A549 (cell line): ENCODE data around the gene ARGLU1.

Experiments used
- JUN ChIP-seq, 2 experiments: fragments of >200 bp; sonication (Bioruptor Twin); formaldehyde crosslinking; IDR thresholded peaks; 2 replicates in 1 of 2; 3 replicates in 1 of 2; pipeline ENCODE4 v1.6.1; 2016 to 2017
- MAX ChIP-seq: IDR thresholded peaks from 2 replicates; pipeline ENCODE4 v1.6.1; 2012
- TF ChIP-seq, protein P1 (sequence below): fragments of >200 bp; sonication (Bioruptor Twin); formaldehyde crosslinking; IDR thresholded peaks from 3 replicates; pipeline ENCODE4 v1.5.1; 2016

DNA sequence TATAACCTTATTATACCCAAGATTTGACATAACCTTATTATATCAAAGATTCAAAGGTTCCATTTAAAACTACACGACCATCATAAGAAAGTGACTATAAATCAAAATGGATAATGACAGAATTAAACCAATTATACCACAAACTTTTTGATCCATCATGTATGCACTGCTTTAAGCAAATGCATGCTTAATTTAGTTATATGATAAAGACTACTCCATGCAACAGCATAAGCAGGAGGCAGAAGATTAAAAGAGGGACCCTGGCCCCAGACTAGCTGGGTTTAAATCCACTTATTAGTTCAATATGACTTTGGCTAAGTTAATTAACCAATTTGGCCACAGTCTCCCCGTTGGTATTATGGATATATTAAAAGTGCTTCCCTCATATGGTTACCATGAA lies 43.8 kb downstream of the ARGLU1 start:
- TF ChIP-seq JUN (IDR thresholded peaks at IDR 0.05) (no peak), MAX (no peak)
- TF ChIP-seq, protein P1, sequence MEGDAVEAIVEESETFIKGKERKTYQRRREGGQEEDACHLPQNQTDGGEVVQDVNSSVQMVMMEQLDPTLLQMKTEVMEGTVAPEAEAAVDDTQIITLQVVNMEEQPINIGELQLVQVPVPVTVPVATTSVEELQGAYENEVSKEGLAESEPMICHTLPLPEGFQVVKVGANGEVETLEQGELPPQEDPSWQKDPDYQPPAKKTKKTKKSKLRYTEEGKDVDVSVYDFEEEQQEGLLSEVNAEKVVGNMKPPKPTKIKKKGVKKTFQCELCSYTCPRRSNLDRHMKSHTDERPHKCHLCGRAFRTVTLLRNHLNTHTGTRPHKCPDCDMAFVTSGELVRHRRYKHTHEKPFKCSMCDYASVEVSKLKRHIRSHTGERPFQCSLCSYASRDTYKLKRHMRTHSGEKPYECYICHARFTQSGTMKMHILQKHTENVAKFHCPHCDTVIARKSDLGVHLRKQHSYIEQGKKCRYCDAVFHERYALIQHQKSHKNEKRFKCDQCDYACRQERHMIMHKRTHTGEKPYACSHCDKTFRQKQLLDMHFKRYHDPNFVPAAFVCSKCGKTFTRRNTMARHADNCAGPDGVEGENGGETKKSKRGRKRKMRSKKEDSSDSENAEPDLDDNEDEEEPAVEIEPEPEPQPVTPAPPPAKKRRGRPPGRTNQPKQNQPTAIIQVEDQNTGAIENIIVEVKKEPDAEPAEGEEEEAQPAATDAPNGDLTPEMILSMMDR = no peak
